ENCODE results near the gene CNTN4. TPM values are rescaled to one million over a fixed set of nuclear protein-coding genes. Genes with fewer than 3 reads are reported as not detected.

Gene CNTN4
- total and polyA plus RNA-seq, 2 of the 8 experiments (the other 6 are each of a cell fraction or from before 2014, with no cell fraction given) = 0.41 to 2.2 TPM

DNA sequence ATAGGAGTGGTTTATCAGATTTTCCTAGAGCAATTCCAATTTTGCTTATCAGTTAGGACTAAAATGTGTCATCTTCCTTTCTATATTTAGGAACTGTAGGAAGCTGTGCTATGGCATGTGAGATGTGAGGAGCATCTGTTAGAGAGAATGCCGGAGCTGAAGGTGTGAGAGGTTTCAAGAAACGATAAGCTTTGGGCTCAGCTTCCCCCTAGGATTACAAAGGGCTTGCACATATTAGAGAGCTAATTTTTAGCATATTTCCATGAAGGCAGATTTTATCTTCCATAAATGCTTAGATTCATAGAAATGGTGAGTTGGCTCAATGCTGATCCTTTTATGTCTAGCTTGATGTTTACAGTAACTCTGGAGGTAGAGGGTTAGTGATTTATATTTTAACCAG is 120.2 kb downstream of the CNTN4 start:
- Histone ChIP-seq H3K4me1 (replicated peaks in 1 of 4; ENCODE audit: control insufficient read depth in 3 of 4, insufficient read depth in 4 of 4, low read length in 3 of 4) (no peaks in the 10 kb centered on the region), H3K9me3 (ENCODE audit: insufficient read depth in 2 of 2, low read depth in 1 of 2, low read length in 1 of 2) (peaks cover 0 to 3% of the 10 kb centered on the region in 2 experiments; a peak in 1 of 4 replicates), H3K14ac (ENCODE audit: insufficient read length) (no peak overlapping the region), H3K18ac (ENCODE audit: extremely low read depth, low read length) (no peak overlapping the region), H3K23me2 (ENCODE audit: low read depth, low read length) (no peaks in the 10 kb centered on the region), H2AFZ (ENCODE audit: low read length) (no peak overlapping the region), H4K91ac (replicated peaks; ENCODE audit: insufficient read length, low read length) (no peak overlapping the region), H3K79me2 (ENCODE audit: control insufficient read depth in 1 of 2, insufficient read depth in 2 of 2, low read length in 2 of 2) (no peaks in the 10 kb centered on the region), H3K36me3 (ENCODE audit: control insufficient read depth in 2 of 4, insufficient read depth in 4 of 4, low read length in 3 of 4) (no peaks in the 10 kb centered on the region), H4K8ac (ENCODE audit: extremely low read depth, insufficient read depth, low read length) (no peak overlapping the region), H3K4ac (replicated peaks; ENCODE audit: insufficient read length, low read depth, low read length) (no peak overlapping the region), H4K5ac (ENCODE audit: insufficient read length, low read depth, low read length) (no peak overlapping the region), H3K4me2 (ENCODE audit: insufficient read depth in 1 of 2, low read depth in 2 of 2, low read length in 2 of 2) (no peak overlapping the region), H2BK12ac (ENCODE audit: low read depth, low read length) (no peak overlapping the region), H4K20me1 (replicated peaks in 1 of 2; ENCODE audit: control insufficient read depth in 1 of 2, insufficient read depth in 2 of 2, low read length in 2 of 2) (no peaks in the 10 kb centered on the region), H3K9ac (replicated peaks in 1 of 4; ENCODE audit: extremely low read depth in 1 of 4, low read depth in 3 of 4, low read length in 3 of 4) (no peak overlapping the region), H2BK20ac (ENCODE audit: low read length) (no peak overlapping the region), H3K4me3 (ENCODE audit: extremely low read depth in 1 of 4, insufficient read depth in 2 of 4, low read depth in 3 of 4, low read length in 4 of 4) (no peak overlapping the region), H3K79me1 (ENCODE audit: low read depth, low read length) (no peaks in the 10 kb centered on the region), H3K56ac (replicated peaks; ENCODE audit: insufficient read length, low read depth, low read length) (no peak overlapping the region), H2BK120ac (replicated peaks; ENCODE audit: low read depth, low read length) (no peak overlapping the region), H2BK15ac (ENCODE audit: low read length) (no peak overlapping the region), H3K23ac (ENCODE audit: insufficient read length) (no peak overlapping the region), H2AK5ac (ENCODE audit: low read depth, low read length) (no peak overlapping the region), H2BK5ac (ENCODE audit: low read depth, low read length) (no peak overlapping the region), H3K27ac (ENCODE audit: low read depth, low read length) (no peak overlapping the region), H3K27me3 (replicated peaks in 1 of 4; ENCODE audit: control insufficient read depth in 3 of 4, extremely low read depth in 1 of 4, insufficient read depth in 3 of 4, low read length in 3 of 4) (no peaks in the 10 kb centered on the region)
- no peak for TF ChIP-seq EZH2 (IDR thresholded peaks at IDR 0.05; ENCODE audit: low read depth, low read length, severe bottlenecking)
- TF ChIP-seq, protein P1, sequence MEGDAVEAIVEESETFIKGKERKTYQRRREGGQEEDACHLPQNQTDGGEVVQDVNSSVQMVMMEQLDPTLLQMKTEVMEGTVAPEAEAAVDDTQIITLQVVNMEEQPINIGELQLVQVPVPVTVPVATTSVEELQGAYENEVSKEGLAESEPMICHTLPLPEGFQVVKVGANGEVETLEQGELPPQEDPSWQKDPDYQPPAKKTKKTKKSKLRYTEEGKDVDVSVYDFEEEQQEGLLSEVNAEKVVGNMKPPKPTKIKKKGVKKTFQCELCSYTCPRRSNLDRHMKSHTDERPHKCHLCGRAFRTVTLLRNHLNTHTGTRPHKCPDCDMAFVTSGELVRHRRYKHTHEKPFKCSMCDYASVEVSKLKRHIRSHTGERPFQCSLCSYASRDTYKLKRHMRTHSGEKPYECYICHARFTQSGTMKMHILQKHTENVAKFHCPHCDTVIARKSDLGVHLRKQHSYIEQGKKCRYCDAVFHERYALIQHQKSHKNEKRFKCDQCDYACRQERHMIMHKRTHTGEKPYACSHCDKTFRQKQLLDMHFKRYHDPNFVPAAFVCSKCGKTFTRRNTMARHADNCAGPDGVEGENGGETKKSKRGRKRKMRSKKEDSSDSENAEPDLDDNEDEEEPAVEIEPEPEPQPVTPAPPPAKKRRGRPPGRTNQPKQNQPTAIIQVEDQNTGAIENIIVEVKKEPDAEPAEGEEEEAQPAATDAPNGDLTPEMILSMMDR (IDR thresholded peaks at IDR 0.05; ENCODE audit: control extremely low read depth in 1 of 3, insufficient read depth in 1 of 3, low read depth in 1 of 3, low read length in 3 of 3) = no peak
- TF ChIP-seq RNF2 (IDR thresholded peaks at IDR 0.05; ENCODE audit: borderline replicate concordance, low read depth, low read length, missing control alignments, poor library complexity, severe bottlenecking) = no peak
- no peak for TF ChIP-seq SIX5 (IDR thresholded peaks at IDR 0.05; ENCODE audit: low read depth, low read length)
- no peak for TF ChIP-seq SP1 (IDR thresholded peaks at IDR 0.05; ENCODE audit: low read depth, low read length)
- TF ChIP-seq CBX8 (IDR thresholded peaks at IDR 0.05; ENCODE audit: borderline replicate concordance, low read depth, low read length) = no peak
- no peak for TF ChIP-seq RXRA (IDR thresholded peaks at IDR 0.05; ENCODE audit: insufficient read depth, low read depth, low read length)
- POLR2A ChIA-PET (ENCODE audit: partially characterized antibody) = no interaction called here
- FAIRE-seq = no peak
- no peak for DNase-seq (ENCODE audit: low read depth in 1 of 2, low spot score in 2 of 2)
- WGBS, 2 experiments (ENCODE audit: extremely low coverage in 1 of 2, insufficient coverage in 1 of 2, insufficient read length in 1 of 2, insufficient replicate concordance in 2 of 2, low coverage in 1 of 2, low lambda C conversion rate in 2 of 2, missing lambda C conversion rate in 1 of 2) = 65% methylated on average over 2 of the region's 2 CpGs; no CpG with 5 or more reads in 1 of the 2 experiments
- CTCF ChIA-PET (ENCODE audit: partially characterized antibody) = interaction anchor here (1.2 kb wide), 1 partner anchor 63 kb away, joined by 3 read pairs; no protein-coding TSS in a partner anchor
